Upper lobe of left lung (tissue), 6 donors: ENCODE data around the gene BUD13. TPM values are rescaled to one million over a fixed set of nuclear protein-coding genes. Genes with fewer than 3 reads are reported as not detected.

Source experiments
- ATAC-seq, 2 donors: fragments of 200-7000 bp; cut with Tn5 transposase; one replicate each; pipeline ENCODE4 v1.9.1; 2022; ENCODE audit warnings: mild to moderate bottlenecking in 2 of 2, moderate library complexity in 2 of 2; ENCODE audit not compliant: low FRiP score in 2 of 2
- DNase-seq, 2 donors: peaks; one replicate each; pipeline ENCODE4 v3.0.0-alpha.2; 2019 to 2020
- H3K27ac ChIP-seq, 4 donors: fragments of 200-600 bp; sonication (generic); one replicate each; pipeline ENCODE4 v1.5.1; 2016 to 2019
- H3K27me3 ChIP-seq, 4 donors: fragments of 200-600 bp; sonication (generic); one replicate each; pipeline ENCODE4 v1.5.1; 2017 to 2019
- H3K36me3 ChIP-seq, 4 donors: fragments of 200-600 bp; sonication (generic); one replicate each; pipeline ENCODE4 v1.5.1; 2016 to 2019
- H3K4me1 ChIP-seq, 4 donors: fragments of 200-600 bp; sonication (generic); one replicate each; pipeline ENCODE4 v1.5.1; 2018 to 2019
- H3K4me3 ChIP-seq, 4 donors: fragments of 200-600 bp; sonication (generic); one replicate each; pipeline ENCODE4 v1.5.1; 2017 to 2019; ENCODE audit warnings: mild to moderate bottlenecking in 2 of 4, moderate library complexity in 1 of 4
- H3K9me3 ChIP-seq, 4 donors: fragments of 200-600 bp; sonication (generic); one replicate each; pipeline ENCODE4 v1.5.1; 2018 to 2019
- EP300 ChIP-seq, 4 donors: sonication (generic); formaldehyde crosslinking; IDR thresholded peaks; one replicate each; pipeline ENCODE4 v1.5.1; 2017; ENCODE audit warnings: antibody characterized with exemption in 4 of 4, control low read depth in 2 of 4
- POLR2A ChIP-seq, 4 donors: fragments of 450-650 bp; IDR thresholded peaks; one replicate each; pipeline ENCODE4 v1.5.1; 2016 to 2017; ENCODE audit warnings: antibody characterized with exemption in 4 of 4, mild to moderate bottlenecking in 2 of 4
- POLR2AphosphoS5 ChIP-seq, 2 donors: sonication (generic); formaldehyde crosslinking; IDR thresholded peaks; one replicate each; pipeline ENCODE4 v1.5.1; 2017; ENCODE audit warnings: antibody characterized with exemption in 2 of 2
- WGBS, 2 donors: methylation state at CpG; one replicate each; pipeline ENCODE4 v1.1.5; 2017 to 2018; 5-methylcytosine and 5-hydroxymethylcytosine counted together
- total RNA-seq, 6 donors: library from RNA; depleted of rRNA in 4 of 6; stranded (reverse); fragments of >200 nt in 4 of 6; gene quantifications; one replicate each; pipeline versions ENCODE4 v1.1.0 to v1.2.1, GENCODE V29; 2016 to 2021
- TF ChIP-seq, protein P1 (sequence below), 6 experiments: fragments of 450-650 bp in 4 of 6; fragments of 200-600 bp in 2 of 6; sonication (generic) in 2 of 6; IDR thresholded peaks; one replicate each; pipeline ENCODE4 v1.5.1; 2016 to 2019; ENCODE audit warnings: antibody characterized with exemption in 6 of 6
- donor health status: DM: no; HTN: no; CAD: no; lungs with moderate emphysema.
- donor health status: DM: no; HTN: yes; CAD: no; lungs with severe emphysema.

The BUD13 gene
- total RNA-seq, 6 donors from 2014 or later, result 12.1 to 18.9 (median 17.0) TPM

GRCh38 chr11:116721988-116722387 is 50.8 kb downstream of the BUD13 start:
- Histone ChIP-seq H3K36me3 (no peaks in the 10 kb centered on the region), H3K4me1 (no peaks in the 10 kb centered on the region), H3K9me3 (no peaks in the 10 kb centered on the region), H3K27ac (no peak overlapping the region), H3K4me3 (no peak overlapping the region), H3K27me3 (no peaks in the 10 kb centered on the region)
- TF ChIP-seq EP300 (IDR thresholded peaks at IDR 0.05), result no peak
- no peak for TF ChIP-seq POLR2A (IDR thresholded peaks at IDR 0.05)
- no peak for TF ChIP-seq POLR2AphosphoS5 (IDR thresholded peaks at IDR 0.05)
- TF ChIP-seq, protein P1, sequence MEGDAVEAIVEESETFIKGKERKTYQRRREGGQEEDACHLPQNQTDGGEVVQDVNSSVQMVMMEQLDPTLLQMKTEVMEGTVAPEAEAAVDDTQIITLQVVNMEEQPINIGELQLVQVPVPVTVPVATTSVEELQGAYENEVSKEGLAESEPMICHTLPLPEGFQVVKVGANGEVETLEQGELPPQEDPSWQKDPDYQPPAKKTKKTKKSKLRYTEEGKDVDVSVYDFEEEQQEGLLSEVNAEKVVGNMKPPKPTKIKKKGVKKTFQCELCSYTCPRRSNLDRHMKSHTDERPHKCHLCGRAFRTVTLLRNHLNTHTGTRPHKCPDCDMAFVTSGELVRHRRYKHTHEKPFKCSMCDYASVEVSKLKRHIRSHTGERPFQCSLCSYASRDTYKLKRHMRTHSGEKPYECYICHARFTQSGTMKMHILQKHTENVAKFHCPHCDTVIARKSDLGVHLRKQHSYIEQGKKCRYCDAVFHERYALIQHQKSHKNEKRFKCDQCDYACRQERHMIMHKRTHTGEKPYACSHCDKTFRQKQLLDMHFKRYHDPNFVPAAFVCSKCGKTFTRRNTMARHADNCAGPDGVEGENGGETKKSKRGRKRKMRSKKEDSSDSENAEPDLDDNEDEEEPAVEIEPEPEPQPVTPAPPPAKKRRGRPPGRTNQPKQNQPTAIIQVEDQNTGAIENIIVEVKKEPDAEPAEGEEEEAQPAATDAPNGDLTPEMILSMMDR (IDR thresholded peaks at IDR 0.05), result no peak
- WGBS, 2 donors, result 89% methylated on average over 4 of the region's 4 CpGs
- no peak for DNase-seq
- no peak for ATAC-seq

DNA sequence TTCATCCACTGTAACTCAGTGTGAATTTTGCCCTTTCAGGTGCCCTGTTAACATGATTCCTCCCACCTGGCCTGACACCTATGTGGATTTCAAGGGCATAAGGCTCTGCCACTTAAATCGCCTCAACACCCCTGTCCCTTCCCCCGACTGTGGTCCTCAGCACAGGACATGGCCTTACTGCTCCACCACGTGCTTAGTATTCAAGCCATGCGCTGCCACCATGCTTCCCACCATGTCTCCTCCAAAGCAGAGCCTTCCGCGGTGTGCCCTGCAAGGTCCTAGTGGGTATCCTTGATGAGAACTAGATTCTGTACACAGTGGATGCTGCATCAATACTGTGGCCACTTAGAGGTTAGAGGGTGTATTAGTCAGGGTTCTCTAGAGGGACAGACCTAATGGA is 51.9 kb downstream of the BUD13 start:
- H3K9me3 ChIP-seq, result no peaks in the 10 kb centered on the region
- no peak for ATAC-seq
- H3K36me3 ChIP-seq, result no peaks in the 10 kb centered on the region
- H3K27ac ChIP-seq, result no peak overlapping the region
- WGBS, 2 donors, result 91 to 97% methylated on average over 6 of the region's 6 CpGs
- H3K27me3 ChIP-seq, result no peaks in the 10 kb centered on the region
- TF ChIP-seq POLR2A (IDR thresholded peaks at IDR 0.05), result no peak
- no peak for TF ChIP-seq POLR2AphosphoS5 (IDR thresholded peaks at IDR 0.05)
- TF ChIP-seq EP300 (IDR thresholded peaks at IDR 0.05), result no peak
- TF ChIP-seq, protein P1 (IDR thresholded peaks at IDR 0.05), result no peak
- DNase-seq, result no peak
- H3K4me3 ChIP-seq, result no peak overlapping the region
- H3K4me1 ChIP-seq, result no peaks in the 10 kb centered on the region

DNA sequence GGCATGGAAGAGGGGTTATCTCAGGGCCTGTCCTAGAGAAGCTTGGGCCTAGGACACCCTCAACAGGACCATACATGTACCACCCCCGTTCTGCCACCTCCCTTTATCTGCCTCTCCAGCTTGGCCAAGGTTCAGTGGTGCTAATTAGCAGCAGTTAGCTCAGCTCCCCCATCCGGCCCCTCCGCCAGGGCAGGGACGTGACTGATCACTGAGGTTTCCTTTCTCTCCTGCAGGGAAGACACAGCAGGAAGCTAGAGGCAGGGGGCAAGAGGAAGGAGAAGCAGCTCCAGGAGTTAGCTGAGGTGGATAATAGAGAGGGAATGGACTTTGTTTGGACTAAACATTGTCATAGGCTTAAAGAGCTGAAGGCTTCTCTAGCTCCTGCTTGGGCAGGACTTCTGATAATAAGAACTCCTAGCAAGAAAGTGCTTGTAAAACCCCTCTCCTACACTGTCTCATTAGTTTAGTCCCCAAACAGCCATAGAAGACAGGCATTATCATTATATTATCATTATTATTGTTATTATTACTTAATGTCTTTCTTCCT is 53.8 kb downstream of the BUD13 start:
- H3K36me3 ChIP-seq, result no peaks in the 10 kb centered on the region
- H3K4me1 ChIP-seq, result no peaks in the 10 kb centered on the region
- WGBS, 2 donors, result 61 to 68% methylated on average over 4 of the region's 4 CpGs
- no peaks in the 10 kb centered on the region for H3K27me3 ChIP-seq
- no peaks in the 10 kb centered on the region for H3K9me3 ChIP-seq
- no peak for ATAC-seq
- no peak for DNase-seq
- H3K4me3 ChIP-seq, result no peak overlapping the region
- no peak for TF ChIP-seq POLR2AphosphoS5 (IDR thresholded peaks at IDR 0.05)
- no peak for TF ChIP-seq POLR2A (IDR thresholded peaks at IDR 0.05)
- H3K27ac ChIP-seq, result no peak overlapping the region

GRCh38 chr11:116716621-116717020 is 56.2 kb downstream of the BUD13 start:
- Histone ChIP-seq H3K4me1 (no peaks in the 10 kb centered on the region), H3K36me3 (no peaks in the 10 kb centered on the region), H3K4me3 (no peak overlapping the region), H3K9me3 (no peaks in the 10 kb centered on the region), H3K27ac (no peak overlapping the region), H3K27me3 (no peaks in the 10 kb centered on the region)
- TF ChIP-seq EP300 (IDR thresholded peaks at IDR 0.05) (no peak), POLR2AphosphoS5 (IDR thresholded peaks at IDR 0.05) (no peak), POLR2A (IDR thresholded peaks at IDR 0.05) (no peak)
- TF ChIP-seq, protein P1 (IDR thresholded peaks at IDR 0.05), result no peak
- WGBS, 2 donors, result 84 to 86% methylated on average over 4 of the region's 4 CpGs
- DNase-seq (no peak), ATAC-seq (no peak)

- Histone ChIP-seq H3K27ac (no peak overlapping the region), H3K36me3 (no peaks in the 10 kb centered on the region), H3K9me3 (no peaks in the 10 kb centered on the region), H3K4me3 (no peak overlapping the region), H3K4me1 (no peaks in the 10 kb centered on the region), H3K27me3 (no peaks in the 10 kb centered on the region)
- 91% methylated on average over 4 to 5 of the region's 5 CpGs for WGBS, 2 donors
- DNase-seq (no peak), ATAC-seq (no peak)
- TF ChIP-seq, protein P1 (IDR thresholded peaks at IDR 0.05), result no peak
- TF ChIP-seq POLR2A (IDR thresholded peaks at IDR 0.05) (no peak), EP300 (IDR thresholded peaks at IDR 0.05) (no peak), POLR2AphosphoS5 (IDR thresholded peaks at IDR 0.05) (no peak)
Measured at GRCh38 chr11:116715383-116715782, 57.4 kb downstream of the BUD13 start.
